Rectal smooth muscle tissue (tissue), 1 donor: ENCODE results near the gene KCNK3.
A peak's percentile ranks its signal among the peaks of the same experiment; 100 is the strongest.

Source experiments
- H3K27ac ChIP-seq: one replicate; pipeline ENCODE4 v1.7.0; 2013; ENCODE audit warnings: low read depth, low read length, inconsistent platforms
- H3K27me3 ChIP-seq: one replicate; pipeline ENCODE4 v1.7.0; 2013; ENCODE audit warnings: low read length; ENCODE audit not compliant: control insufficient read depth, insufficient read depth
- H3K36me3 ChIP-seq: one replicate; pipeline ENCODE4 v1.7.0; 2013; ENCODE audit warnings: low read length; ENCODE audit not compliant: control insufficient read depth, insufficient read depth
- H3K4me1 ChIP-seq: one replicate; pipeline ENCODE4 v1.7.0; 2013; ENCODE audit warnings: low read length; ENCODE audit not compliant: control insufficient read depth, insufficient read depth
- H3K4me3 ChIP-seq: one replicate; pipeline ENCODE4 v1.7.0; 2013; ENCODE audit warnings: low read length
- H3K9ac ChIP-seq: one replicate; pipeline ENCODE4 v1.7.0; 2013; ENCODE audit warnings: low read length

KCNK3 gene

DNA sequence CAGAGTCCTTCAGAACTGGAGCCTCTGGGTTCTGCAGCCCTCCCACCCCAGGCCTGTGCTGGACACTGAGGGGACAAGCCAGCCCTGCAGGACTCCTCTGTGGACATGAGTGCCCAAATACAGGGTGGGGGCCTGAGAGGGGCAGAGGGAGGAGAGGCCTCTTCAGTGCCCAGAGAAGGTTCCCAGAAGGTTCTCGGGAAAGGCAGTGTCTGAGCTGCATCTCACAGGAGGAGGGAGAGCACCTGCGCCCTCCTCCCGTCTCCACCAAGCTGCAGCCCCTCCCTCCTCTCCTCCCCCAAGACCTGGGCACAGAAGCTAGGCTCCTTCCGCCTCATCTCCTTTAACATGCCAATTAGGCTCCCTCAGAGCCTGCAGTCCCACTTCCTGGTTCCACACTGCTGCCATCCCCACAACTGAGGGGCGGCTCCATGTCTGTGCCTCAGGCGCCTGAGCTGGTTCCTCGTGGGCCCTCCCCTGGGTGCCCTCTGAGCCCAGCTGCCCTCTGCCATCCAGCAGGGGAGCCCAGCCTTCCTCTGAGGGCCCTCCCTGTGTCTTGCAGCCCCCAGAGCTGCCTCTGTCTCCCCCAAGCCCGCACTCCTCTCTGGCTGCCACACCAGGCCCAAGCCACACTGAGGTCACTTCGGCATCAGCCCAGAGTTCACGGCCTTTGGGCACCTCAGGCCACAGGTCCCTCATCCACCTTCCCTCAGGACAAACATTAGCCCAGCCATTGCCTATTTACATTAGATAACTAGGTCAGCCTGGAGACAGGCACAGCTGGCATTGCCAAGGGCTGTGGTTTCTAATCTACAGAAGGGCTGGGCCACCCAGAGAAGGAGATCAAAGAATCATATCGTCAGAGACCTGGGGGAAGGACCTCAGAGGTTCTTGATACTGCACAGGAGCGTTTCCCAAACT, 28.9 kb downstream of the KCNK3 start:
- H3K9ac ChIP-seq = no peak overlapping the region
- peak overlapping the region; percentile 85 for H3K27ac ChIP-seq
- H3K27me3 ChIP-seq = no peaks in the 10 kb centered on the region
- no peak overlapping the region for H3K4me3 ChIP-seq
- peaks cover 40% of the 10 kb centered on the region for H3K4me1 ChIP-seq
- no peaks in the 10 kb centered on the region for H3K36me3 ChIP-seq

DNA sequence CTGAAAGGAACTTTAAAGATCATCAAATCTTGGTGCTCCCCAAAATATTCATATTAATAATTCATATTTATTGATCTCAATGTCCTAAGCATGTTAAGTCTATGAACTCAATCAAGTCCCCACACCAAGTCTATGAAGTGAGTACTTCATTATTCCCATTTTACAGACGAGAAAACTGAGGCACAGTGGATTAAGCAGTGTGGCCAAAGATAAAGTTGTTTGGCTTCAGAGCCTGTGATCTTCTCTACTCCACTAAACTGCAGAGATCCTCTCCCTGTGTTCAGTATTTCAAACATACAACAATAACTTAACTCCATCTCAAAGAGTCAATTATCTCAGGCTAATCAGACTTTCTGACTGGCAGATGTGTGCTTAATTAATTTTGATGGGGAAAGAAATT, 29.8 kb downstream of the KCNK3 start:
- no peaks in the 10 kb centered on the region for H3K27me3 ChIP-seq
- peaks cover 40% of the 10 kb centered on the region for H3K4me1 ChIP-seq
- H3K27ac ChIP-seq = no peak overlapping the region
- no peak overlapping the region for H3K9ac ChIP-seq
- H3K36me3 ChIP-seq = no peaks in the 10 kb centered on the region
- no peak overlapping the region for H3K4me3 ChIP-seq

DNA sequence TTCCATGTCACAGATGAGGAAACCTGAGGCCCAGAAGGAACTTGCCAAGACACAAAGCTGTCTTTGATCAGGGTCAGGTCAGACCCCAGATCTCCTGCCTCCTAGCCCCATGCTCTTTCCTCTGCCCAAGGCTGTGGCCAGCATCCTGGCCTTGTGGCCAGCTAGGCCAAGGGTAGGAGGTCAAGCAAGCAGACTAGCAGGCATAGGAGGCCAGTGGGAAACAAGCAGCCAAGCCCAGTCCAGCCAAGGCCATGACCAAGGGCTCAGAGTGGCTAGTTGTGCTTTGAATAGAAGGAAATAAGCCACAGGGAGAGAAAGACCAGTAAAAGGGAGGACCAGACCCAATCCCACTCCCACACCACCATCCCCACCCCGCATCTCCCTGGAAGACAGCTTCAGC, 30.4 kb downstream of the KCNK3 start:
- H3K36me3 ChIP-seq = no peaks in the 10 kb centered on the region
- H3K27ac ChIP-seq = no peak overlapping the region
- H3K4me3 ChIP-seq = no peak overlapping the region
- H3K4me1 ChIP-seq = peaks cover 40% of the 10 kb centered on the region
- H3K27me3 ChIP-seq = no peaks in the 10 kb centered on the region
- H3K9ac ChIP-seq = no peak overlapping the region

DNA sequence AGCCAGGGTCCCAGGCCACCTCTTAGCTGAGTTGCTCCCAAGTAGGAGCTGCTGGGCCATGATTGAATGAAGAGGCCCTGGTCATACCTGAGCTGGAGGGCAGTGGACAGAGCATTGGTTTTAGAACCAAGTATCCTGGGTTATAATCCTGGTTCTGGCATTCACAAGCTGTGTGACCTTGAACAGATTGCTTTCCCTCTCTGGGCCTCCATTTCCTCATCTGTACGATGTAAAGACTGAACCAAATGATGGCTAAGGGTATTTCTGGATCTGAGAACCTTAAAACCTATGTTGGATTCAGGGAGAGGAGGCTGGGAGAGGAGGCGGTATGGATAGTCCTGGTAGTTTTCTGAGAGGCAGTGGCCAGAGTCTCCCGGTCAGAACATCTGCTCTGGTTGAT, 31.0 kb downstream of the KCNK3 start:
- Histone ChIP-seq H3K4me1 (peaks cover 40% of the 10 kb centered on the region), H3K36me3 (no peaks in the 10 kb centered on the region), H3K4me3 (no peak overlapping the region), H3K9ac (no peak overlapping the region), H3K27me3 (no peaks in the 10 kb centered on the region), H3K27ac (no peak overlapping the region)

DNA sequence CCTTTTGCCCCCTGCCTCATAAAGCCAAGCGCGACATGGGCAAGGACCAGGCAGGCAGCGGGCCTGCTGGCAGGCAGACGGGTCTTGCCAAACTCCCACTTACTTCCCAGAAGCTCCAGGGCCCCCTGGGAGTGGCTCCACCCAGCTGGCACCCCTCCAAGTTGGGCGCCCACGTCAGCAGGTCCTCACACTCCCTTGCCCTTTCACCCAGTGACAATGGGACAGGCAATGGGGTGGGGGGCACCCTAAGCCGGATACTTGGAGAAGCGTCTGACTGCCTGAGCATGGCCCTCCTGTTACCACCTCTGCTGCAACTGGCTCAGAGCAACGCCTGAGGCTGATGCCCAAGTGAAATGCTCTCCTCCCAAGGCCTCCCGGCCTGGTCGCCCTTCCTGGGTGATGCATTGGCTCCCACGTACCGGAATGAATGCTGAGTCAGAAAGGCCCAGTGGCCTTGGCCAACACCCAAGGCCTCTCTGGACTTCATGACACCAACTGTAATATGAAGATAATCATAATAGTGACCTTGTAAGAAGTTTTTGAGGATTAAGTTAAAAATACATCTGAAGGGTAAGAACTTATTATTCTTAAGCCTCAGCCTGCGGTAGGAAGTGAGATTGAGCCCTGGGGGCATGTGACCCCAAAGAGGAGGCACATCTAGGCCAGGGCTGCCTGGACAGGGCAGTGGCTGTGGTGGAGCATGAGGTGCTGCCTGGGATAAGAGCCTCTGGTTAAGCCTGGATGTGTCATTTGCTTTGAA, 31.6 kb downstream of the KCNK3 start:
- Histone ChIP-seq H3K4me1 (peaks cover 34% of the 10 kb centered on the region), H3K27ac (peak overlapping the region; percentile 22), H3K27me3 (no peaks in the 10 kb centered on the region), H3K36me3 (no peaks in the 10 kb centered on the region), H3K4me3 (no peak overlapping the region), H3K9ac (no peak overlapping the region)

DNA sequence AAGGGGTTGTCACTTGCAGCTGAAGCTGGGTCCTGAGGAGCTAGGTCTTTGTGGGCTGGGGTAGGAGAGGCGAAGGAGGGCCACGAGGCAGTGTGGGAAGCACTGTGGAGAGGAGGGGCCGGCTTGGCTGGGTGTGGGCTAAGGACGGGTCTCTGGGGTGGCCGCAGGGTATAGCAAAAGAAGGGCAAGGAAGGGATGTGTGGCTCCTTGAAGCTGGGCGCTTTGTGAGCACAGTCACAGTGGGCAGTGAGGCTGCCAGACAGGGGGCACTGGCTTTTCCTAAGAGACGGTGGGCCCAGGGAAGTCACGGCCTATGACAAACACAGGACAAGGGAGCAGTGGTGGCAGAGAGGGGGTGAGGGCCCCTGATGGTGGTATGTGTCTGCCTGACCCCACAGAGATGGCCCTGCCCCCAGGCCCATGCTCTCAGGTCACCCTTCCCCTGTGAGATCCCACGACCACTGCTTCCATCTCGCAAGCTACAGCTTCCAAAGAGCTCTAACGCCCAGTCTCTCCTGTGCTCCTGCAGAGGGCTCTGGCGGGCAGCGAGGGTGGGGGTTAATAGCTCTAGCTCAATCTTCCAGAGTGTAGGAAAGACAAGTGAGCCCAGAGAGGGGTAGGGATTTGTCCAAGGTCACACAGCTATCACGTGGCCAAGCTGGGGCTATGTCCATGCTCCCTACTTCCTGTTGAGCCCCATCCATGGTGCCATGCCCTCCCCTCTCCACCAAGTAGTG, 32.4 kb downstream of the KCNK3 start:
- Histone ChIP-seq H3K9ac (no peak overlapping the region), H3K4me1 (peaks cover 26% of the 10 kb centered on the region), H3K36me3 (no peaks in the 10 kb centered on the region), H3K27me3 (no peaks in the 10 kb centered on the region), H3K4me3 (no peak overlapping the region), H3K27ac (no peak overlapping the region)

DNA sequence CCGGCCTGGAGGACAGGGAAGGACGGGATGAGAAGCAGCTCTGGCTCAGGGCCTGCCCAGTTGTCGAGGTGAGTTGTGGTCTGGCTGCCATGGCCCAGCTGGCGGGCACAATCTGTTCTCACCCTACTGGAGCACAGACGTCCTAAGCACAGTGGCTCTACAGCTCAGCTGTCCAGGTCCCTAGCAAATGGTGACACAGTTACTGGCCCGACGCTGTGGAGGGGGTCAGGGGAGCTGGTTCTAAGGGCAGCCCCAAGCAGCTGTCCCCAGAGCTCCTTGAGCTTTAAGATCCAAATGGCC, 32.9 kb downstream of the KCNK3 start:
- H3K9ac ChIP-seq = no peak overlapping the region
- no peaks in the 10 kb centered on the region for H3K36me3 ChIP-seq
- H3K27me3 ChIP-seq = no peaks in the 10 kb centered on the region
- no peak overlapping the region for H3K27ac ChIP-seq
- H3K4me1 ChIP-seq = peaks cover 22% of the 10 kb centered on the region
- no peak overlapping the region for H3K4me3 ChIP-seq

DNA sequence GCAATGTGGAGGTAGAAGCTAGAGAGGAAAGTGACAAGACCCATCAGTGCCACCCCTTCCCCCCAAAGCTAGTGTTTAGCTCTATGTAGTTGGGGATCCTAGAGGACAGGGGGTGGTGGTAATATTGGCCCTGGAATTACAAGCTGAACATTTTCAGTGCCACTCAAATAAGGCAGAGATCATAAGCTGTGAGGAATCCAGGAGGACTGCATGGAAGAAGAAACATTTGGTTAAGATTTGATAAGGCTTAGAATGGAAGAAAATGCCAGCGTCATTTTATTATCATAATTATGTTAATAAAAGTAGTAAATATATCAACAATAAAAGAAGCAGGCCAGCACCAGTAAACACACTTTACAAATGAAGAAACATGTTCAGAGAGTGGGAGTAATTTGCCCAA, 33.7 kb downstream of the KCNK3 start:
- Histone ChIP-seq H3K27ac (no peak overlapping the region), H3K36me3 (no peaks in the 10 kb centered on the region)

DNA sequence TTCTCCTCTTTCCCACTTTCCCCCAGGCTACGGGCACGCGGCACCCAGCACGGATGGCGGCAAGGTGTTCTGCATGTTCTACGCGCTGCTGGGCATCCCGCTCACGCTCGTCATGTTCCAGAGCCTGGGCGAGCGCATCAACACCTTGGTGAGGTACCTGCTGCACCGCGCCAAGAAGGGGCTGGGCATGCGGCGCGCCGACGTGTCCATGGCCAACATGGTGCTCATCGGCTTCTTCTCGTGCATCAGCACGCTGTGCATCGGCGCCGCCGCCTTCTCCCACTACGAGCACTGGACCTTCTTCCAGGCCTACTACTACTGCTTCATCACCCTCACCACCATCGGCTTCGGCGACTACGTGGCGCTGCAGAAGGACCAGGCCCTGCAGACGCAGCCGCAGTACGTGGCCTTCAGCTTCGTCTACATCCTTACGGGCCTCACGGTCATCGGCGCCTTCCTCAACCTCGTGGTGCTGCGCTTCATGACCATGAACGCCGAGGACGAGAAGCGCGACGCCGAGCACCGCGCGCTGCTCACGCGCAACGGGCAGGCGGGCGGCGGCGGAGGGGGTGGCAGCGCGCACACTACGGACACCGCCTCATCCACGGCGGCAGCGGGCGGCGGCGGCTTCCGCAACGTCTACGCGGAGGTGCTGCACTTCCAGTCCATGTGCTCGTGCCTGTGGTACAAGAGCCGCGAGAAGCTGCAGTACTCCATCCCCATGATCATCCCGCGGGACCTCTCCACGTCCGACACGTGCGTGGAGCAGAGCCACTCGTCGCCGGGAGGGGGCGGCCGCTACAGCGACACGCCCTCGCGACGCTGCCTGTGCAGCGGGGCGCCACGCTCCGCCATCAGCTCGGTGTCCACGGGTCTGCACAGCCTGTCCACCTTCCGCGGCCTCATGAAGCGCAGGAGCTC, 35.4 kb downstream of the KCNK3 start:
- H3K4me1 ChIP-seq = peaks cover 8% of the 10 kb centered on the region

More for the DNA sequence above, 33.7 kb downstream of the KCNK3 start:
- Histone ChIP-seq H3K9ac (no peak overlapping the region), H3K4me1 (peaks cover 15% of the 10 kb centered on the region), H3K4me3 (no peak overlapping the region), H3K27me3 (no peaks in the 10 kb centered on the region)

DNA sequence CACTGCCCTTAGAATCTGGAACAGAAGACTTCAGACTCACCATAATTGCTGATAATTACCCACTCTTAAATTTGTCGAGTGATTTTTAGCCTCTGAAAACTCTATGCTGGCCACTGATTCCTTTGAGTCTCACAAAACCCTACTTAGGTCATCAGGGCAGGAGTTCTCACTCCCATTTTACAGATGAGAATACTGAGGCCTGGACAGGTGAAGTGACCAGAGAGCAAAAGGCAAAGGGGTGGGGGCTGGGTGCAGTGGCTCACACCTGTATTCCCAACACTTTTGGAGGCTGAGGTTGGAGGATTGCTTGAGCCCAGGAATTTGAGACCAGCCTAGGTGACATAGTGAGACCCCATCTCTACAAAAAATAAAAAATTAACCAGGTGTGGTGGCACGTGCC, 36.8 kb downstream of the KCNK3 start:
- no peaks in the 10 kb centered on the region for H3K4me1 ChIP-seq
- H3K27me3 ChIP-seq = no peaks in the 10 kb centered on the region
- no peak overlapping the region for H3K27ac ChIP-seq
- no peak overlapping the region for H3K4me3 ChIP-seq
- H3K9ac ChIP-seq = no peak overlapping the region
- no peaks in the 10 kb centered on the region for H3K36me3 ChIP-seq

More for the DNA sequence above, 35.4 kb downstream of the KCNK3 start:
- no peaks in the 10 kb centered on the region for H3K36me3 ChIP-seq
- H3K9ac ChIP-seq = no peak overlapping the region
- no peak overlapping the region for H3K4me3 ChIP-seq
- no peak overlapping the region for H3K27ac ChIP-seq
- H3K27me3 ChIP-seq = no peaks in the 10 kb centered on the region

DNA sequence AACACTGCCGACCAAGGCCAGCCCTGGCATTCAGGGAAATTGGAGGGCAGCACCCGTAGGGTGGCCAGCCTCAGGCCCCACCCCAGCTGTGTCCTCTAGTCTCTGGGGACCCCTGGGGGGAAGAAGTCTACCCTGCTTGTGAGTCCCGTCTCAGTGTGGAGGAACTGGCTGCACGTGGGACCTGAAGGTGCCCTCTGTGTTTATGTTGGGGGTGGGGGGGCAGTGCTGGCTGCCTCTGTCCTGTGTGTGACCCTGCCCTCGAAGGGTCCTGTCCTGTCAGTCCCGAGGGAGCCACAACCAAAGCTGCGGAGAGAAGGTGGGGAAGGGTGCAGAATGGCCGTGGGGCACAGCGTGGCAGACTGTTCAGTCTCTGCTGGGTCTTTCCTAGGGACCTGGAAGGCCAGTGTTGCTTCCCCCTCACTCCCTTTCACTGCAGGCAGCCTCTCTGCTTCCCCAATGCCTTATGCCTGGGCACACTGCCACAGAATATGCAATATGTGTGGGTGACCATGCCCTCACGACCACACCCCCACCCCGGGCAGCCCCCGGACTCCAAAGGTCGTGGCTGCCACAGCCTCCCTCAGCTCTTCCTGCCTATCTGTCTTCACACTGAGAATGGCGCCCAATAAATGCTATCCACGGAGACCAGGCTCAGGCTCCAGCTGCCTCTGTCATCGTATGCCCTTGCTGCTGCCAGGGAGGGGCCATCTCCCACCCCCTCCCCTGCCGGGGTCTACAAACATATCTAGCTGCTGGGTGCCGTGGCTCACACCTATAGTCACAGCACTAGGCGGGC, 38.2 kb downstream of the KCNK3 start:
- Histone ChIP-seq H3K27ac (no peak overlapping the region), H3K36me3 (no peaks in the 10 kb centered on the region)

More for the DNA sequence above, 38.2 kb downstream of the KCNK3 start:
- no peaks in the 10 kb centered on the region for H3K27me3 ChIP-seq
- H3K4me1 ChIP-seq = no peaks in the 10 kb centered on the region
- no peak overlapping the region for H3K4me3 ChIP-seq
- H3K9ac ChIP-seq = no peak overlapping the region
